Measurements from ENCODE around the gene AJAP1. TPM values are rescaled to one million over a fixed set of nuclear protein-coding genes. Genes with fewer than 3 reads are reported as not detected.

The AJAP1 gene
- total RNA-seq, 1 experiment from 2014 or later, result not detected

DNA sequence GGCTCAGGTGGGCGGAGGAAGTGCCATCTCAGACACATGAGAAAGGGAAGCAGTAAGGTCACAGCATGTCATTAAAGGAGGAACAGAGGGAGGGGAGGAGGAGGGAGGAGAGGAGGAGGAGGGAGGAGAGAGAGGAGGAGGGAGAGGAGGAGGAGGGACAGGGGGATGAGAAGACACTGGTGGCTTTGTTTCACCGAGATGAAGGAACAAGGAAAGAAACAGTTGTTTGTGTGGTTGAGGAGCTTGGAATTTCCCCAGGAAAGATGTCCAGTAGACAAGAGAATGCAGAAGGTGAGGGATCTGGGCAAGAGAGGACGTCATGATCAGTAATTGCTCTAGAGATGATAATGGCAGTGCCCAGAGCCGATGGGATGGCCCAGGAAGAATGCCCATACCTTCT is 97.7 kb downstream of the AJAP1 start:
- H3K9me3 ChIP-seq (ENCODE audit: control insufficient read depth, insufficient read depth, low read depth, low read length), result no peaks in the 10 kb centered on the region
- no peak overlapping the region for H3K27ac ChIP-seq (ENCODE audit: low read length)
- H3K4me1 ChIP-seq (ENCODE audit: control insufficient read depth, insufficient read depth, low read length), result no peaks in the 10 kb centered on the region
- no peaks in the 10 kb centered on the region; the same call in 1 of the 2 replicates for H3K27me3 ChIP-seq (ENCODE audit: control insufficient read depth, insufficient read depth, low read length)
- CTCF ChIA-PET, result no interaction called here
- in situ Hi-C loops (cut with HindIII; ENCODE audit: low pct_unique_long_range_greater_than_20kb, low sequenced_read_pairs), result no loop called here
- BruUV-seq (replicated peaks), result no TSS peak
- POLR2A ChIA-PET, result no interaction called here
- intact Hi-C loops (cut with micrococcal nuclease; ENCODE audit: unreplicated experiment), result no loop called here
- H3K4me3 ChIP-seq (ENCODE audit: low read depth in 2 of 2, low read length in 2 of 2), result no peak overlapping the region
- no peak for DNase-seq (ENCODE audit: low read depth, low spot score)
- TF ChIP-seq REST (IDR thresholded peaks at IDR 0.05; ENCODE audit: insufficient read depth in 1 of 2, low read depth in 2 of 2, low read length in 1 of 2) (no peak), SIN3A (IDR thresholded peaks at IDR 0.05; ENCODE audit: borderline replicate concordance, insufficient read depth, low read depth, low read length) (no peak), POLR2AphosphoS5 (IDR thresholded peaks at IDR 0.05; ENCODE audit: low read depth, low read length) (no peak), TCF7L2 (IDR thresholded peaks at IDR 0.05; ENCODE audit: low read depth, low read length) (no peak)
- TF ChIP-seq, protein P1, sequence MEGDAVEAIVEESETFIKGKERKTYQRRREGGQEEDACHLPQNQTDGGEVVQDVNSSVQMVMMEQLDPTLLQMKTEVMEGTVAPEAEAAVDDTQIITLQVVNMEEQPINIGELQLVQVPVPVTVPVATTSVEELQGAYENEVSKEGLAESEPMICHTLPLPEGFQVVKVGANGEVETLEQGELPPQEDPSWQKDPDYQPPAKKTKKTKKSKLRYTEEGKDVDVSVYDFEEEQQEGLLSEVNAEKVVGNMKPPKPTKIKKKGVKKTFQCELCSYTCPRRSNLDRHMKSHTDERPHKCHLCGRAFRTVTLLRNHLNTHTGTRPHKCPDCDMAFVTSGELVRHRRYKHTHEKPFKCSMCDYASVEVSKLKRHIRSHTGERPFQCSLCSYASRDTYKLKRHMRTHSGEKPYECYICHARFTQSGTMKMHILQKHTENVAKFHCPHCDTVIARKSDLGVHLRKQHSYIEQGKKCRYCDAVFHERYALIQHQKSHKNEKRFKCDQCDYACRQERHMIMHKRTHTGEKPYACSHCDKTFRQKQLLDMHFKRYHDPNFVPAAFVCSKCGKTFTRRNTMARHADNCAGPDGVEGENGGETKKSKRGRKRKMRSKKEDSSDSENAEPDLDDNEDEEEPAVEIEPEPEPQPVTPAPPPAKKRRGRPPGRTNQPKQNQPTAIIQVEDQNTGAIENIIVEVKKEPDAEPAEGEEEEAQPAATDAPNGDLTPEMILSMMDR (IDR thresholded peaks at IDR 0.05), result no peak
- no peaks in the 10 kb centered on the region for H3K36me3 ChIP-seq (ENCODE audit: control insufficient read depth, insufficient read depth, low read length)
- ATAC-seq, result no peak

GRCh38 chr1:4754816-4755215 is 100.4 kb downstream of the AJAP1 start:
- ChIA-PET POLR2A (no interaction called here), CTCF (no interaction called here)
- in situ Hi-C loops (cut with HindIII; ENCODE audit: low pct_unique_long_range_greater_than_20kb, low sequenced_read_pairs), result no loop called here
- Histone ChIP-seq H3K36me3 (ENCODE audit: control insufficient read depth, insufficient read depth, low read length) (no peaks in the 10 kb centered on the region), H3K9me3 (ENCODE audit: control insufficient read depth, insufficient read depth, low read depth, low read length) (no peaks in the 10 kb centered on the region), H3K4me3 (ENCODE audit: low read depth in 2 of 2, low read length in 2 of 2) (no peak overlapping the region), H3K27ac (ENCODE audit: low read length) (no peak overlapping the region), H3K4me1 (ENCODE audit: control insufficient read depth, insufficient read depth, low read length) (no peaks in the 10 kb centered on the region), H3K27me3 (ENCODE audit: control insufficient read depth, insufficient read depth, low read length) (no peaks in the 10 kb centered on the region)
- intact Hi-C loops (cut with micrococcal nuclease; ENCODE audit: unreplicated experiment), result no loop called here
- no peak for TF ChIP-seq REST (IDR thresholded peaks at IDR 0.05; ENCODE audit: insufficient read depth in 1 of 2, low read depth in 2 of 2, low read length in 1 of 2)
- TF ChIP-seq TCF7L2 (IDR thresholded peaks at IDR 0.05; ENCODE audit: low read depth, low read length), result no peak
- no peak for TF ChIP-seq SIN3A (IDR thresholded peaks at IDR 0.05; ENCODE audit: borderline replicate concordance, insufficient read depth, low read depth, low read length)
- no peak for TF ChIP-seq POLR2AphosphoS5 (IDR thresholded peaks at IDR 0.05; ENCODE audit: low read depth, low read length)
- TF ChIP-seq, protein P1 (IDR thresholded peaks at IDR 0.05), result no peak
- DNase-seq (ENCODE audit: low read depth, low spot score) (no peak), ATAC-seq (no peak)
- no TSS peak for BruUV-seq (replicated peaks)

Data from Panc1 (cell line).